Middle frontal gyrus (tissue), 1 donor: ENCODE measurements around the gene CARHSP1.
"Not testable (repeated sequence)": the region's sequence is repeated elsewhere in the genome, so short reads cannot be mapped to it uniquely, and the experiment has no call there.

Source experiments
- DNase-seq: peaks from one replicate; pipeline ENCODE4 v3.0.0-alpha.2; 2015; ENCODE audit warnings: low spot score; ENCODE audit errors: extremely low spot score

CARHSP1 gene

DNA sequence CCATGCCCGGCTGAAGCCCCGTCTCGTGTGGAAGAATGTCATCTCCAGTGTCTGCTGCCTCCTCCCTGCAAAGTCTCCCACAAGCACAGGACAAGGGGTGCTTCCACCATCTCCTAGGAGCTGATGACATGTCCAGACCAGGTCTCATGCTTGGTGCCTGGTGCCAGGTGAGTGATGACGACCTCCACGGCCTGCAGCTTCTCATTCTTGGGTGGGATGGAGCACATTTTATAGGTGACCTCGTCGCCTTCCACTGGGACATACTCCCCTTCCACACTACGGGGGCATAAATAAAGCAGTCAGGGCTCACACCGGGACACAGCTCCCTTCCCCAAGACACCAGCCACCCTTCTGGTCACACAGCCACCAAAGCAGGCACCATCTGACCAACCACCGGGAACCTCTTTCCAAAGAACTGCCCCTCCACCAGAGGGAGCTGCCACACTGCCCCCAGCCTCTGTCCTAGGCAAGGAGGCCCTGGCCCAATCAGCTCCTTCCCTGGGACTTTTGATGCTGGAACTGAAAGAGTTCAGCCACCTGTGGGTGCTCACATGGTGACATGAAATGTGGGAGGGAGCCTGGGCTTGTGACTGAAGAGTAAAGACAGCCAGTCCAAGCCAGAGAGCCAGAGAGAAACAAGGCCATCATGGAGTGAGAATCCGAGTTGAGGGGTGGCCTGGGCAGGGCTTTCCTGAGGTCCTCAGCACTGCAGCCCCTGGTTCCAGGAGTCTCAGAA lies 13.6 kb downstream of the CARHSP1 start:
- no peak for DNase-seq

DNA sequence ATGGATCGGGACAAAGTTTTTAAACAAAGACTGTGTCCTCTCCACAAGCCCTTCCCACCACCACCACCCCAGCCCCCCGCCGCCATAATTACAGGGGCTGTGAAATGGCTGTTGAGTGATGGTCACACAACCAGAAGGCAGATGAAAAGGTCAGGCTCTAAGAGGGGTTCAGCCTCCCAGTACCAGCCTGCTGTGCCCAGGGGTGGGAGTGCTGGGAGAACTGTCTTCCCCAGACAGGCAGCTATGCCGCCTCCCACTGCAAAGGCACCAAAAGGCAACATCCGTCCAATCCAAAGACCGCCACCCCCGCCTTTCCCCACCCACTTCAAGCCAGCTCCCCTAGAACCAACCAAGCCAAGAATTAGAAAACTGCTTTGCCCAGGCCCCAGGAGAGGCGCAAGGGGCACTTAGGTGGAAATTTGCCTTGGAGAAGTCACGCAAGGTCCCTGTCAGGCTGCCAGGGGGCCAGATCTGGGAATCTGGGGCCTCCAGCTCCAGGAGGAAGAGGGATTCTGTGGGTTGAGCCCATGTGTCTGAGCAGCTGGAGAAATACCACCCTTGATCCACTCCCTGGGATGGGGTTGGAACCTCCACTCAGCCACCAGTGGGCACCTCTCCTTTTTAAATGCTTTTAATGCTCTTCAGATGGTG lies 14.4 kb downstream of the CARHSP1 start:
- DNase-seq = no peak

DNA sequence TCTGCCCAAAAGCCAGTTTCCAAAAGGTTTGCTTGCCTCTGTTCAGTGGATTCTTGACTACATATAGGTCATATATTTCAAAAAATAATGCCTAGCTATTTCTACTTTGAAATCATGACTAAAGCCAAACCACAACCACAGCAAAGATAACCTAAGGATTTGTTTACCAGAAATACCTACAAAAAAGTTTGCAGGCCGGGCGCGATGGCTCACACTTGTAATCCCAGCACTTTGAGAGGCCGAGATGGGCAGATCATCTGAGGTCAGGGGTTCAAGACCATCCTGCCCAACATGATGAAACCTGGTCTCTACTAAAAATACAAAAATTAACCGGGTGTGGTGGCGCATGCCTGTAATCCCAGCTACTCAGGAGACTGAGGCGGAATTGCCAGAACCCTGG lies 15.2 kb downstream of the CARHSP1 start:
- DNase-seq = no peak

DNA sequence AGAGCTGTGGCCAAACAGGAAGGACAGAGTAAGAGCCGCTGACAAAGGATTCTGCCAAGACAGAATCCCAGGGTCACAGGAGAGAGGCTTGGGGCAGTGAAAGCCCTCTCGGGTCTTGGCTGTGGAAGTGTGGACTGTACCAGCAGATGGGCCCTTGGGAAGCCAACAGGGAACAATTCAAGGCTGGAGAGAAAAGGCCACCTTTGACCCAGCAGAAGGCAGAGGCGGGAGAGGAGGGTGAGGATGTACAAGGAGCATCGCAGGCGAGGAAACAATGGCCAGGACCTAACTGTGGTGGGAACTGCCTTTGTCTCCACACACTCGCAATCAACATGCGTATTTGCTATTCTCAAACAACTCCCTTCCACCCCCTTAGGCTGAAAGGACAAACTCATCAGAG lies 15.7 kb downstream of the CARHSP1 start:
- DNase-seq = no peak

DNA sequence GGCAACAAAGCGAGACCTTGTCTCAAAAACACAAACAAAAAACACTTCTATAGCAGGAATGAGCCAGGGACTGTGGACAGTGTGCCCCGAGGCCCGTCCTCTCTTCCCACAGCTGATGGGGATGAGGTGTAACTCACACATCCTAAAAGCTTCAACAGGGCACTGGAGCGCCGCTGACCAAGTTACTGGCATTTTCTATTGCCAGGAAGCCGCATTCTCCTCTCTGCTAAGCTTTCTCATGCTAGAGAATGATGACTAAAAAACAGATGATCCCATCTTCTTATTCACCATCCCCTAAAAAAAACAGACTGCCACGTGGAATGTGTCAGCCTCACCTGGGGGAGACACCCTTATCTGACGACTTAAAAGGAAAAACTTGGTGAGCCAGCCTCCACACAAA lies 16.3 kb downstream of the CARHSP1 start:
- no peak for DNase-seq

DNA sequence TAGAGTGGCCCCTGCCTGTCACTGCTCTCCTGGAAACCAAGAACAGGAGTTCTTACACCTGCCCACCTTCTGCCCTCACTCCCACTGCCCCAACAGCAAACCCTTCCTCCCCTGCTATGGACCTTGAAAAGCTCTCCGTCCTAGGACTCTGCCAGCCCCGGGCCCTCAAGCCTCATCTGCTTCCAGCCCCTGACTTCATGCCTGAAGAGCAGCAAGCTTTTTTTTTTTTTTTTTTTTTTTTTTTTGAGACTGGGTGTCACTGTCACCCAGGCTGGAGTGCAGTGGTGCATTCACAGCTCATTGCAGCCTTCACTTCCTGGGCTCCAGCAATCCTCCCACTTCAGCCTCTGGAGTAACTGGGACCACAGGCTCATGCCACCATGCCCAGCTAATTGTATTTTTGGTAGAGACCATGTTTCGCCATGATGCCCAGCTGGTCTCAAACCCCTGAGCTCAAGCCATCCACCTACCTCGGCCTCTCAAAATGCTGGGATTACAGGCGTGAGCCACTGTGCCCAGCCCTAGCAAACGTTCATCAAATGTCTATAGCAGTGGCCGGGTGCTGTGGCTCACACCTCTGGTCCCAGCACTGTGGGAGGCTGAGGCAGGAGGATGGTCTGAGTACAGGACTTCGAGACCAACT lies 16.9 kb downstream of the CARHSP1 start:
- no peak for DNase-seq

DNA sequence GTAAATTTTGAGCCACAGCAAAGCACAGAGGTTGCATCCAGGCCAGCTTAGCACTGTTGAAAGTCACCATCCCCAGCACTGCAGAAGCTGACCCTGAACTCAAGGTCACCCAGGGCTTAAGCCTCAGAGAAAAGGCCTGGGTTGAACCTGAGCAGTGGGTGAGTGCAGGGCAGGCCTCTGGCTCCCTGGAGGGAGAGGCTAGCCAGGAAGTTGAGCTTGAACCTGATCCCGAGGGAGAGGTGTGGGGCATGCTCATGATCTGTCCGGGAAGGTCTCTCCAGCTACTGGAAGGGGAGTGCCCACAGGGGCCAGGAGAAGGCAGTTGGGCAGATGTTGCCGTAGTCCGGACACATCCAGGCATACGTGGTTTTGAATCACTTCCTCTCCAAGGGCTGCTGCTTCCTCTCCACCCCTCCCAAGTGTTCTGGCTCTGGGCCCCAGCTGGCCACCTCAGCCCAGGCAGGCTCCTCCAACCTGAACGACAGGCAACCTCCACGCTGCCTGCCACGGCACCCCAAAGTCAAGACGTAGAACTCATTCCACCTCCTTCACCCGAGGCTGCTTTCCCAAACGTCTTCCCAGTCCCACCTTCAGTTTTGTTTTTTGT lies 18.4 kb downstream of the CARHSP1 start:
- DNase-seq = no peak

DNA sequence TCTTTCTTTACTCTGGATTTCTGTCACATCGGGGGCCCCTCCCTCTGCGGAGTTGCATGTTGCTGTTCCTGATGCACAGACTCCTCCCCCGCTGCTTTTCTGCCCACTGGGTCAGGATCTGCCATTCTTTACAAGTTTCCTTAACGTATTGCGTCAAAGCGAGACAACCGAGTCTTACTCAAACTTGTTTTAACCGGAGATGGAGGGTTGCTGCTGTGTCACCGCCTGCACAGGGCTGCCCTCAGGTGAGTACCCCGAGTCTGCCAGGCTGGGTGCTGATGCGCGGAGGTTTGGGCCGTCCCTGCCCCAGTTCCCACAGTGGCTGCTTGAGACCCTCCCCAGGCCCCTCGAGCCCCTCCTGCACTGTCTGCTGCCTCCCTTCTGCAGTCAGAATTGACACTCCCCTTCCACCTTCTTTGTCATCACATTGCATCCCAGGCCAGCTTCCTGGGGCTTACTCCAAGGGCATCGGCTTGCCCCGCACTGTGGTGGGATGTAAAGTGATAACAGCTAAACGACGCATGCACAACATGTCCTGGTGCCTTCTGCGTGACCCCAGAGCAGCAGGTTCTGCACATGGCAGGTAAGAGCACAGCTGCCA lies 19.3 kb downstream of the CARHSP1 start:
- no peak for DNase-seq

DNA sequence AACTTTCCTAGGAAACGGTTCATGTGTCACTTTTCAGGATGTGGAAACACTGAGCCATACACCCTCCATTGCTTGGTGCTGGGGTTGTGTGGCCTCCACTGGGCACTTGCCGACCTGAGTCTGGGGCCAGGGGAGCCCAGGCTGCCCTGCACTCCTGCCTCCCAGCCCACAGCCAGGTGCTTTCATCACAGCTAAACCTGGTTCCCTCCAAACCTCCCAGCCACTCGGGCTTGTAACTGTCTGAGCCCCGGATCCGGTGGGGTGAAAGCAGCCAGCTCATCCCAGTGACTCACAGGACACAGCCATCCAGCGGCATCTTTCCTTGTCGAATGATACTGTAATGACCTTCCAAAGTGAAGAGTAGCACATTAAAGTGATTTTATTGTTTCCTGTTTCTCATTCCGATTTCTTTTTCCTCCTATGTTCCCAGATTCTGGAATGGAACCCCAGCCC lies 19.8 kb downstream of the CARHSP1 start:
- DNase-seq = no peak

DNA sequence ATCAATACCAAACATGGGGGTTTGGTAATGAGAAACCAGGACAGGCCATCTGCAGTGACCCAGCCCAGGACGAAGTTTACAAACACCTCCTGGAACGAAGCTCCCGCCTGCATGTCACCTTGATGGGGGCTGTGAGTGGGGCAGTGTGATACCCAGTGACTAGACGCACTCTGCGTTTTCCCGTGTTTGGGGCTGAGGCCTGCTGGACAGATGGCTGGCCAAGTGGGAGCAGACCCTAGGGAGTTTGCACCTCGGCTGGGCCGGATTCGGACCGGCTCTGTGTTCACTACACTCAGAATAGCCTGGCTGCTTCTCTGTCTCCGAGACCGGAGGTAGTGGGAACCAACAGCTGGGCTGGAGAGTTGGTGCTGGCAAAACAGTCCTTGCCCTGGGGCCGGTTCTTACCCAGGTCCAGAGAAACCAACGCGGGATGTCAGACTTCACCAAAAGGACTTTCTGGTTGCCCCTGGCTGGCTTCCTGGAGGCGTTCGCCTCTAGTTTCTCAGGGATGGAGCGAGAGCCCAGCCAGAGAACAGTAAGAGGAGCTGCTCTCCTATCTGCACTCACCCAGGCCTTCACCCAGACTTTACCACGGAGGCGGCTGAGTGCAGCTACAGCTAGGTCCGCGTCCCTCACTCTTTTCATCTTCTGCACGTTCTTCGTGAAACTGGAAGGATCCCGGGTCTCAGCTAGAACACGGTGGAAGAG lies 20.4 kb downstream of the CARHSP1 start:
- no peak for DNase-seq

DNA sequence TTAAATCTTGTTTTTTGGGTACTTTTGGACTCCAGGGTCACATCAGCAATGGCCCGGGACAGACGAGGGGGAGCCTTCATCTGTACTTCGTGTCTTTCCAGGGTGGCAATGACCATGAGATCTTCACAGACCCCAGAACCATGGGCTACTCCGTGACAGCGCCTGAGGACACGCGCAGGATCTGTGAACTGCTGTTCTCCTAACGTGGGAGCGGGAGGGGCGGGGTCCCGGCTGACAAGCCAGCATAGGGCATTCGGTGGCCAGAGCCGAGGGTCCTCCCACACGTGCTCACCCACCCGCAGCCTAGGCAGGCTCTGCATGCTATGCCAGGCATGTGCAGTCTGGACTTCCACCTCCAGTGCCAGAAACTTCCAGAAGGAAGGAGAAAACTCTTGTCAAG lies 21.2 kb downstream of the CARHSP1 start:
- DNase-seq = no peak

DNA sequence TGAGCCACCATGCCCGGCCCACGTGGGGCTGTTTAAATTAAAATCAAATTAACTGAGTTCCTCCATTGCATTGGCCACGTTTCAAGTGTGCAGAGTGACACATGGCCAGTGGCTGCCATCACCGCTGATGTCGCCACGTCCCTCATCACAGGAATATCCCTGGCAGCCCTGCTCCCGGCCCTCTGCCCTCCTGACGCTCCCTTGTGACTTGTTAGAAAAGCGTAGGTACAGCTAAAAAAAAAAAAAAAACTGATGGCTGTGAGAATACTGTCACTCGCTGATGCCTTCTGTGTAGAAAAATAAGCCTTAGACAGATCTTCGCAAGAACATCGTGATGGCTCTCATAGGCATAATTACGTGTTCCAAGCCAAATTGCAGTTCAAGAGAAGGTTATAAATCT lies 21.7 kb downstream of the CARHSP1 start:
- no peak for DNase-seq

DNA sequence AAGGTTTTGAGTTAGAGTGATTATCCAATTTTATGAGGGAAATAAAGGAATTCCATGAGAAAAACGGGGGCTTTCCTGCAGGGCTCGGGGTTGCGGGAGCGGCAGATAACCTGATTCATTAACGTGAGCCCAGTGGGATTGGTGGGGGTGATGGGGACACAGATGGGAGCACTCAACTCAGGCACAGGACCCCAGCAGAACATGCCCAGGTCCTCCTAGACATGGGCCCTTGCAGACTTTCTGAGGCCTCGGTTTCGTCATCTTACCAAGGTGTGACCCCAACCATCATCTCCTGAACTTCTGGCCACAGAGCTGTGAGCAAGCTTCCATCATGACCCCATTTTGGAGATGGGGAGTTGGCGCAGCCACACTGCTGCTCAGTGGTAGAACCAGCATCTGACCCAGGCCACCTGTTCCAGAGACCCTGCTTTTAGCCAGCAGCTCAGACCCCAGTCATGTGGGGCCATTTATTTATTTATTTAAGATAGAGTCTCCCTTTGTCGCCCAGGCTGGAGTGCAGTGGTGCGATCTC lies 22.3 kb downstream of the CARHSP1 start:
- DNase-seq = no peak

DNA sequence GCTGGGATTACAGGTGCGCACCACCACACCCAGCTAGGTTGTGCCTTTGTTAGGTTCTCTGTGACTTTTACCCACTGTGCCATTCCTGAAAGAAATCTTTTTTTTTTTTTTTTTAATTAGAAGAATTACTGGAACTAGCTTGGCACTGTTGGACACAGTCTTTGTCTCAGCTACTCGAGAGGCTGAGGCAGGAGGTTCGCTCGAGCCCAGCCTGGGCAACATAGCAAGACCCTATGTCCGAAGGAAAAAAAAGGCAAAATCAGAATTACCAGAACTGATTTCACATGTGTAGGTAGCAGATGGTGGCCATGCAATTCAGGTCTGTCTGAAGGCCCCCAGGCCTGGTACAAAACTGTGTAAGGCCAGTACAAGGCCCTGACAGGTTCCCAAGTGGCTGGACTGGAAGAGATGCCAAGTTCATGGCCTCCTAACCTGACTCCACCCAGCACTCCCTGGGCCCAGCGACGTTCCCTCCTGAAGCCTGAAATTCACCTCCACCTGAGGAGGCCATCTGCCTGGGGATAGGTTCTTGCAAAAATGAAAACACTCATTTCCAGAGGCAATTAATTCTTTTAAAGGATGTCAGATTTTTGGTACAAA lies 23.0 kb downstream of the CARHSP1 start:
- no peak for DNase-seq

DNA sequence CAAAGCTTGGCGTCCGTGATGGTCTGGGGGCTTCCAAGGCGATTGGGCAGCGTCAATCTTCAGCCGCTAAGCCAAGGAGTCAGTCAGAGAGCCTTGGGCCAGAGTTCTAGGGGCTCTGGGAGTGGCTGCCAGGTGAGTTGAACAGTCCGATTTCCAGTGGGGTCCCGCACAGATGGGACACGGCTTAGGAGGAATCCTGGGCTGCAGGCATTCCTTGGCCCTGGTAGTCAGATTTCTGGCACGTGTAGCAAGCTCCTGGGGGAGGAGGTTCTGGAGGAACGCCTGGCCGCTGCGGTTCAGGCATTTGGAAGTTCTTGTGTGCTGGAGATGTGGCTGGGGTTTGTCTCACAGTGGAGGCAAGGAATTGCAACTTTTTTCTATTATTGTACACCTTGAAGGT lies 25.5 kb downstream of the CARHSP1 start:
- not testable (repeated sequence) for DNase-seq

DNA sequence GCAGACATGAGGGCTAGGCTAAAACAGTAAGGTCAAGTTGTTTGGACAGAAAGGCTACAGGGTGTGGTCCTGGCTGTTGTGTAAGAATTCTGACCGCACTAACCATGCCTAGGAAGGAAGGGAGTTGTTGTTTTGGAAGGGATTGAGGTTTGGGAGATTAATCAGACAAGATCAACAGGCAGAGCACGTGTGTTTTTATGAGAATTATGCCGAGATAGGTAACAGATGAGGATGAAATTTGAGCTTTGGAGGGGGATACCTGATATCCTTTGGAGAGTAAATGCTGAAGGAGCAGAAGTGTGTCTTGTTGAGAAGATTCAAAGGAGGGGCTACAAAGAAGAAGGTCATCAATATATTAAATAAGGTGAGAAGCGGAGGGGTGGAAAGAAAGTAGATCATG lies 26.8 kb downstream of the CARHSP1 start:
- not testable (repeated sequence) for DNase-seq

DNA sequence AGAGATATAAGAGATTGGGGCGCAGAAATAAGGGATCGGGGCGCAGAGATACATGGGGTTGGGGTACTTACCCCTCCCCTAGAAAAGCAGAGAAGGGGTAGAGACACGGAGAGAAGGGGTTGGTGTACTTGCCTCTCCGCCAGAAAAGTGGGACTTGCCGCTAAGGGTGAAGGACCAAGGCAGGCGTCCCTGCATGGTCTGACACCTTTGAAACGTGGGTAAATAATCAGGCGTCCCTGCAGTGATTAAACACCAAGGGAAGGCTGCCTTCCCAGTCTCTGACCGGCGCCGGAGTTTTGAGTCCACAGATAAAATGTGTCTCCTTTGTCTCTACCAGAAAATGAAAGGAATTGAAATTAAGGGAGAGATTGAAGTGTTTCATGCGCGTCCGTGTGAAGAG lies 31.2 kb downstream of the CARHSP1 start:
- not testable (repeated sequence) for DNase-seq

DNA sequence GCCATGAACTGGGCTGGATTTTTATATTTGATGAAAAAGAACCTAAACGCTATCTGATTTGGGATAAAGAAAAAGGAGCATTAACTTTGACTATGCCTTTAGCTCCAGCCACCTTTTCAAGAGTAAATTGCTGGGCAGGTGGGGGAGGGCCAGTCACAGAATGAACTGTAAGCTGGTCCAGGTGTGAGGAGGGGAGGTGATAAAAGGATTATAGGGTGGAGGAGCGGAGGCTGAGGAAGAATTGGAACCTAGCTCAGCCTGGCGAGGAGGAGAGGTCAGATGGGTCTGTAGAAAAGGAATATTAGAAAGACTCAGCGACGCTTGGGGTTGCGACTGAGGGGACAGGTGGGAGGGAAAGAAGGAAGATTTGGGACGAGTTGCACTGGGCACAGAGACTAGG lies 32.0 kb downstream of the CARHSP1 start:
- not testable (repeated sequence) for DNase-seq

DNA sequence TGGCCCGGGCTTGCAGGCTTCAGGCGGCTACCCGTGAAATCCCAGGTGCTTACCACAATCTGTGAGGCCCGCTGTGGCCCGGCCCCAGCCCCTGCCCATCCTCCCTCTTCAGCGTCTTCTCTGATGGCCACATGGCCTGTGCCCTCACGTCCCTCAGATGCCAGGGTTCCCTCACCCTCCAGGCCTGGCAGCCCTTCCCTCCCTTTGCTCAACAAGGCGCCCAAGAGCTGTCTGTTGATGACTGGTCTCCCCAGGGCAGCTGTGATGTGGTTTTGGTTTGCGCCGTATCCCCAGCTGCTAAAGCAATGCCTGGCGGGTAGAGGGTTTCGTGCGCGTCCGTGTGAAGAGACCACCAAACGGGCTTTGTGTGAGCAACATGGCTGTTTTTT lies 36.1 kb downstream of the CARHSP1 start:
- DNase-seq = no peak

DNA sequence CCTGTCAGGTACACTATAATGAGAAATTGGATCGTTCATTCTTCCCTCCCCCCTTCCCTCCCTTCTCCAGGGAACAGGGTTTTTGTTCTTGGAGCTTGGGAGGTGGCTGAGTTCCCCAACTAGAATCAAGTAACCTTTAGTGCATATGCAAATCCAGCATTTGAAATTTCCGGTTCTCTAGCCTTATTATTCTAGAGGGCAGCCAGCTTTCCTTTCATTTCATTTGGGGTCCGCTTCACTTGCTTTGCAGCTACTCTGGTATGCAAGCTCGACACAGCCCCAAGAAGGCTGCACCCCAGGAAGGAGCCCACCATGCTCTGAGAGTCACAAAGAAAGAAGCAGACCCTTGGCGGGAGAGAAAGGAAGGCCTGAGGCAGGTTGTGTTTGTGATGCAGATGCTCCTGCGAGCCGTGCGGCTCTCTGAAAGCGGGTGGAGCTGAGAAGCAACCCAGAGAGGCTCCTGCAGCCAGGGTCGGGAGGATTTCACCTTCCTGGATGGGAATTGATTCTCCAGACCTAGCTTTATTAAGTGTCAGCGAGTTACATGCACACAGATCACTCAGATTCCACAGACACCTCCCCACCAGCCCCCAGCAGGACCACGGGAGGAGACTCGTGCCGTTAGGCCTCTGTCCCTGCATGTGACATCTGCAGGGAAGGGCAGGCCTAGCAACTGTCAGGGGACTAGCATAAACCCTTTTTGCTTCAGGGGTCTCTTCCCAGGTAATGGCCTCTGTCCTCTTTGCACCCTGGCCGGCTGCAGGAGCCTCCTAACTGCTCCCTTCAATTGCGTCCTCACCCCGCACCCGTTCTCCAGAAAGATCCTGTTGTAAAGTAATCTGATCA lies 36.7 kb downstream of the CARHSP1 start:
- no peak for DNase-seq
